Smooth muscle cell (in vitro differentiated cells): ENCODE measurements around the gene LSM12. TPM values are rescaled to one million over a fixed set of nuclear protein-coding genes. Genes with fewer than 3 reads are reported as not detected.

ENCODE experiments used
- DNase-seq: peaks from one replicate; lab custom pipeline; 2025; ENCODE audit not compliant: unreplicated experiment; lab: John Stamatoyannopoulos, UW
- H2AFZ ChIP-seq: fragments of 200-600 bp; sonication (generic); 2 replicates; pipeline ENCODE4 v1.6.0; 2016; ENCODE audit warnings: antibody characterized with exemption, low read depth, mild to moderate bottlenecking
- H3F3A ChIP-seq: fragments of 200-600 bp; sonication (generic); 2 replicates; pipeline ENCODE4 v1.6.0; 2017; ENCODE audit warnings: antibody characterized with exemption, low read depth
- H3K27ac ChIP-seq: fragments of 200-600 bp; sonication (generic); 2 replicates; pipeline ENCODE4 v1.5.1; 2016; ENCODE audit warnings: low read depth, mild to moderate bottlenecking
- H3K27me3 ChIP-seq: fragments of 200-600 bp; sonication (generic); 2 replicates; pipeline ENCODE4 v1.6.1; 2016; ENCODE audit warnings: low read depth, mild to moderate bottlenecking
- H3K36me3 ChIP-seq: fragments of 200-600 bp; sonication (generic); 2 replicates; pipeline ENCODE4 v1.5.1; 2016; ENCODE audit warnings: low read depth
- H3K4me1 ChIP-seq: fragments of 200-600 bp; sonication (generic); 2 replicates; pipeline ENCODE4 v1.5.1; 2016; ENCODE audit warnings: low read depth
- H3K4me2 ChIP-seq: fragments of 200-600 bp; sonication (generic); 2 replicates; pipeline ENCODE4 v1.6.0; 2016; ENCODE audit warnings: mild to moderate bottlenecking
- H3K4me3 ChIP-seq: fragments of 200-600 bp; sonication (generic); 2 replicates; pipeline ENCODE4 v1.5.1; 2016; ENCODE audit warnings: mild to moderate bottlenecking
- H3K79me2 ChIP-seq: fragments of 200-600 bp; sonication (generic); 2 replicates; pipeline ENCODE4 v1.6.0; 2016; ENCODE audit warnings: low read depth, mild to moderate bottlenecking
- H3K9ac ChIP-seq: fragments of 200-600 bp; sonication (generic); 2 replicates; pipeline ENCODE4 v1.6.0; 2016; ENCODE audit warnings: low read depth
- H3K9me3 ChIP-seq: fragments of 200-600 bp; sonication (generic); replicated peaks from 2 replicates; pipeline ENCODE4 v1.5.1; 2016; ENCODE audit warnings: low read depth
- H4K20me1 ChIP-seq: fragments of 200-600 bp; sonication (generic); 2 replicates; pipeline ENCODE4 v1.6.0; 2016; ENCODE audit warnings: low read depth
- WGBS: methylation state at CpG from one replicate; pipeline ENCODE4 v1.1.7; 2016; ENCODE audit warnings: low lambda C conversion rate; 5-methylcytosine and 5-hydroxymethylcytosine counted together
- polyA plus RNA-seq: library from polyadenylated mRNA; unstranded; fragments of >200 nt; fragmentation: Nextera tagmentation; extraction: Ambion mirVana; gene quantifications from 2 replicates; pipeline ENCODE4 v1.2.1, GENCODE V29; 2016
- total RNA-seq: library from RNA; depleted of rRNA; stranded (reverse); fragments of >200 nt; gene quantifications from 2 replicates; pipeline ENCODE4 v1.2.3, GENCODE V29; 2014
- TF ChIP-seq, protein P1 (sequence below): fragments of 200-600 bp; sonication (generic); IDR thresholded peaks from 2 replicates; pipeline ENCODE4 v1.5.1; 2017; ENCODE audit warnings: borderline replicate concordance, mild to moderate bottlenecking, antibody characterized with exemption; ENCODE audit not compliant: insufficient read depth, poor library complexity, severe bottlenecking

LSM12 gene
- total and polyA plus RNA-seq, 2 experiments from 2014 or later: 42.3 to 52.0 TPM

DNA sequence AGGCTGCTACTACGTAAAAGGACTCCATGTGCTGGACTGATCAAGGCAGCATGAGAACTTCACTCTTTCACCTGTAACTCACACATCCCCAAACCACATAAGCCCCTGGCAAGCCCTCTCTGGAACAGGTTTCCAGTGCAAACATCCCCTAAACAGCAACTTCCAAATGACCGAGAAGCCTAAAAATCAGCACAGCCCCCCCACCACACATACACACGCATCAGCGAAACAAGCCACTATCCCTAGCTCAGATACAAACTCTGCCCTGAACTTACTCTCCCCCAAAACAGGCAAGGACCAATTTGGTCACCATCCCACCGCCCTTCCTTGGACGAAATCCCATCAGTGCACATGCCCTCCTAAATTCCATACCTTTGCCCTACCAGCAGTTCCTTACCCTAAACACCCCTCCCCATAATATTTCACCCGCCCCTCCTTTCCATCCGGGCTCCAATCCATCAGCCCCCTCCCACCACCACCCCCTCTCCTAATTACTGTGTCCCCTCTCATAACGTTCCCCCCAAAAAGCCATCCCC lies 735 bp downstream of the LSM12 start:
- no peak overlapping the region for H2AFZ ChIP-seq
- H3K9me3 ChIP-seq: no peaks in the 10 kb centered on the region
- H3K79me2 ChIP-seq: peaks cover 62% of the 10 kb centered on the region
- DNase-seq: no peak
- 3% methylated on average over 7 of the region's 9 CpGs for WGBS
- H3K36me3 ChIP-seq: peaks cover 9% of the 10 kb centered on the region
- peaks cover 5% of the 10 kb centered on the region for H3F3A ChIP-seq
- TF ChIP-seq, protein P1, sequence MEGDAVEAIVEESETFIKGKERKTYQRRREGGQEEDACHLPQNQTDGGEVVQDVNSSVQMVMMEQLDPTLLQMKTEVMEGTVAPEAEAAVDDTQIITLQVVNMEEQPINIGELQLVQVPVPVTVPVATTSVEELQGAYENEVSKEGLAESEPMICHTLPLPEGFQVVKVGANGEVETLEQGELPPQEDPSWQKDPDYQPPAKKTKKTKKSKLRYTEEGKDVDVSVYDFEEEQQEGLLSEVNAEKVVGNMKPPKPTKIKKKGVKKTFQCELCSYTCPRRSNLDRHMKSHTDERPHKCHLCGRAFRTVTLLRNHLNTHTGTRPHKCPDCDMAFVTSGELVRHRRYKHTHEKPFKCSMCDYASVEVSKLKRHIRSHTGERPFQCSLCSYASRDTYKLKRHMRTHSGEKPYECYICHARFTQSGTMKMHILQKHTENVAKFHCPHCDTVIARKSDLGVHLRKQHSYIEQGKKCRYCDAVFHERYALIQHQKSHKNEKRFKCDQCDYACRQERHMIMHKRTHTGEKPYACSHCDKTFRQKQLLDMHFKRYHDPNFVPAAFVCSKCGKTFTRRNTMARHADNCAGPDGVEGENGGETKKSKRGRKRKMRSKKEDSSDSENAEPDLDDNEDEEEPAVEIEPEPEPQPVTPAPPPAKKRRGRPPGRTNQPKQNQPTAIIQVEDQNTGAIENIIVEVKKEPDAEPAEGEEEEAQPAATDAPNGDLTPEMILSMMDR: no peak
- H3K4me3 ChIP-seq: peak overlapping the region; percentile 73
- peaks cover 51% of the 10 kb centered on the region for H4K20me1 ChIP-seq
- H3K27me3 ChIP-seq: no peaks in the 10 kb centered on the region
- H3K4me1 ChIP-seq: peaks cover 10% of the 10 kb centered on the region
- H3K27ac ChIP-seq: peak overlapping the region; percentile 95
- peak overlapping the region; percentile 87 for H3K4me2 ChIP-seq
- peak overlapping the region; percentile 98 for H3K9ac ChIP-seq

- WGBS: 70% methylated on average over 10 of the region's 10 CpGs
- DNase-seq: no peak
- H3K36me3 ChIP-seq: peaks cover 9% of the 10 kb centered on the region
- H3K4me1 ChIP-seq: peaks cover 6% of the 10 kb centered on the region
- H2AFZ ChIP-seq: no peak overlapping the region
- no peaks in the 10 kb centered on the region for H3F3A ChIP-seq
- TF ChIP-seq, protein P1: no peak
- no peak overlapping the region for H3K9ac ChIP-seq
- H3K27me3 ChIP-seq: no peaks in the 10 kb centered on the region
- peak overlapping the region; percentile 46 for H3K27ac ChIP-seq
- peaks cover 79% of the 10 kb centered on the region for H3K79me2 ChIP-seq
- H3K4me3 ChIP-seq: no peak overlapping the region
- peaks cover 67% of the 10 kb centered on the region for H4K20me1 ChIP-seq
- H3K4me2 ChIP-seq: no peak overlapping the region
- H3K9me3 ChIP-seq: no peaks in the 10 kb centered on the region
These were observed 2.5 kb downstream of the LSM12 start for GRCh38 chr17:44063704-44064639.

DNA sequence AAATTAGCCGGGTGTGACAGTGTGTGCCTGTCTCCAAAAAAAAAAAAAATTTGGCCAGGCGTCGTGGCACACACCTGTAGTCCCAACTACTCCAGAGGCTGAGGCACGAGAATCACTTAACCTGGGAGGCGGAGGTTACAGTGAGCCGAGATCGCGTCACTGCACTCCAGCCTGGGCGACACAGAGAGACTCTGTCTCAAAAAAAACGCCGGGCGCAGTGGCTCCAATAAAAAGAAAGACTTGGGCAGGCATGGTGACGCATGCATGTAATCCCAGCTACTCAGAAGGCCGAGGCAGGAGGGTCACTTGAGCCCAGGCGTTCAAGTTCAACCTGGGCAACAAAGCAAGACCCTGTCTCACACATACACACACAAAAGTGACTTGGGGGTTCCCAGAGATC lies 3.6 kb downstream of the LSM12 start:
- TF ChIP-seq, protein P1: no peak
- H3K36me3 ChIP-seq: peaks cover 9% of the 10 kb centered on the region
- H4K20me1 ChIP-seq: peaks cover 76% of the 10 kb centered on the region
- H3K9ac ChIP-seq: no peak overlapping the region
- no peak for DNase-seq
- no peaks in the 10 kb centered on the region for H3K9me3 ChIP-seq
- WGBS: 98% methylated on average over 15 of the region's 15 CpGs
- H3K27me3 ChIP-seq: no peaks in the 10 kb centered on the region
- H3K27ac ChIP-seq: no peak overlapping the region
- H3F3A ChIP-seq: no peaks in the 10 kb centered on the region
- H3K4me3 ChIP-seq: no peak overlapping the region
- no peak overlapping the region for H2AFZ ChIP-seq
- H3K4me2 ChIP-seq: no peak overlapping the region
- H3K4me1 ChIP-seq: peaks cover 6% of the 10 kb centered on the region
- peaks cover 89% of the 10 kb centered on the region for H3K79me2 ChIP-seq
